Measurements from ENCODE around the gene CCND3. TPM values are rescaled to one million over a fixed set of nuclear protein-coding genes. Genes with fewer than 3 reads are reported as not detected.

CCND3 gene
- total RNA-seq, 1 experiment from 2014 or later, result 26.9 TPM

DNA sequence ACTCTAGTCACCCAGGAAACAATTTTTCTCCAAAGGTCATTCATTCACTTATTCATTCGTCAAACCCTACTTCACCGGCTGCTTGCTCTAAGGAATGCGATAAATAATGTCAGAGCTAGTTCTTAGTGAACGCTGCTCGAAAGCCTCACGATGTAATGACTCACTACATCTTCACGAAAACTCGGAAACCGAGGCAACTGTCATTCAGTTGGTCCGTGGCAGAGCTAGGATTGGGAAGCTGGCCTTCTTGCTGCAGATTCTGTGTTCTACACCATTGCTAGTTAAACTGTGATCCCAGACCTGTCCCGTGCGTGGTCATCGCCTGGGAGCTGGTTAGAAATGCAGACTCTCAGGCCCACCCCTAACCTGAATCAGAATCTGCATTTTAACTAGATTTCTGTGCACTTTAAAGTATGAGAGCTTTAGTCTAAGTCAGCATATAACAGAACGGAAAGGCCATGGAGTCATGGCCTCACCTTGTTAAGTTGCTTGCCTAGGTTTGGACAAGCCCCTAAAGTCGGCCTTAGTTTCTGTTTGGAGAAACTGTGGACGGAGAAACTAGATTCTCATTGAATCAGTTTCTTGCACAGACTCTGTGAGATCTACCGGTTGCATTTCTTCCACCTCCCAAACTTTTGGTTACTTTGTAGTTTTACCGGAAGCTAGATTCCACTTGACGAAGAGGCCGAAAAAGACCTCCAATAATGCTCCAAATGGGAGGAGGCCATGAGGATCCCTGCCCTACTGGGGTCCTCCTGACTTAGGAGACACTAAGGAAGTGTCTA lies 651 bp upstream of the CCND3 start:
- Mint-ChIP-seq H3K4me3 (ENCODE audit: unreplicated experiment) (peak overlapping the region; percentile 80), H3K27me3 (ENCODE audit: insufficient read depth, unreplicated experiment) (no peaks in the 10 kb centered on the region), H3K9me3 (ENCODE audit: unreplicated experiment) (no peaks in the 10 kb centered on the region), H3K4me1 (ENCODE audit: low read depth, unreplicated experiment) (peaks cover 17% of the 10 kb centered on the region), H3K27ac (ENCODE audit: unreplicated experiment) (peak overlapping the region; percentile 24), H3K36me3 (ENCODE audit: insufficient read depth, unreplicated experiment) (peaks cover 11% of the 10 kb centered on the region)
- TF ChIP-seq, protein P1, sequence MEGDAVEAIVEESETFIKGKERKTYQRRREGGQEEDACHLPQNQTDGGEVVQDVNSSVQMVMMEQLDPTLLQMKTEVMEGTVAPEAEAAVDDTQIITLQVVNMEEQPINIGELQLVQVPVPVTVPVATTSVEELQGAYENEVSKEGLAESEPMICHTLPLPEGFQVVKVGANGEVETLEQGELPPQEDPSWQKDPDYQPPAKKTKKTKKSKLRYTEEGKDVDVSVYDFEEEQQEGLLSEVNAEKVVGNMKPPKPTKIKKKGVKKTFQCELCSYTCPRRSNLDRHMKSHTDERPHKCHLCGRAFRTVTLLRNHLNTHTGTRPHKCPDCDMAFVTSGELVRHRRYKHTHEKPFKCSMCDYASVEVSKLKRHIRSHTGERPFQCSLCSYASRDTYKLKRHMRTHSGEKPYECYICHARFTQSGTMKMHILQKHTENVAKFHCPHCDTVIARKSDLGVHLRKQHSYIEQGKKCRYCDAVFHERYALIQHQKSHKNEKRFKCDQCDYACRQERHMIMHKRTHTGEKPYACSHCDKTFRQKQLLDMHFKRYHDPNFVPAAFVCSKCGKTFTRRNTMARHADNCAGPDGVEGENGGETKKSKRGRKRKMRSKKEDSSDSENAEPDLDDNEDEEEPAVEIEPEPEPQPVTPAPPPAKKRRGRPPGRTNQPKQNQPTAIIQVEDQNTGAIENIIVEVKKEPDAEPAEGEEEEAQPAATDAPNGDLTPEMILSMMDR (IDR thresholded peaks at IDR 0.05; ENCODE audit: insufficient read depth in 1 of 2, low read depth in 1 of 2, low read length in 1 of 2, severe bottlenecking in 1 of 2, unreplicated experiment in 1 of 2), result no peak
- no peak for DNase-seq
- Histone ChIP-seq H3K9me3 (no peaks in the 10 kb centered on the region), H3K36me3 (ENCODE audit: control insufficient read depth, insufficient read depth, low read length) (no peaks in the 10 kb centered on the region; the same call in 1 of the 2 replicates), H3K4me1 (peaks cover 17% of the 10 kb centered on the region), H3K27me3 (replicated peaks; ENCODE audit: control insufficient read depth, insufficient read depth, low read length) (no peaks in the 10 kb centered on the region), H3K4me3 (ENCODE audit: low read depth, low read length) (peak overlapping the region; percentile 94)
- BruUV-seq (replicated peaks), result TSS peak; percentile 84
- intact Hi-C loops (cut with micrococcal nuclease; ENCODE audit: unreplicated experiment), result no loop called here
- ChIA-PET POLR2A (interaction anchor here (0.7 to 1.6 kb wide), 2 partner anchors 21 to 25 kb away, joined by 3 to 8 read pairs; partner anchors contain the start of genes BYSL and MED20), CTCF (interaction anchor here (0.5 to 4.0 kb wide), 6 partner anchors 21 to 141 kb away, joined by 3 to 18 read pairs (median 6); partner anchors contain the start of gene MED20)

DNA sequence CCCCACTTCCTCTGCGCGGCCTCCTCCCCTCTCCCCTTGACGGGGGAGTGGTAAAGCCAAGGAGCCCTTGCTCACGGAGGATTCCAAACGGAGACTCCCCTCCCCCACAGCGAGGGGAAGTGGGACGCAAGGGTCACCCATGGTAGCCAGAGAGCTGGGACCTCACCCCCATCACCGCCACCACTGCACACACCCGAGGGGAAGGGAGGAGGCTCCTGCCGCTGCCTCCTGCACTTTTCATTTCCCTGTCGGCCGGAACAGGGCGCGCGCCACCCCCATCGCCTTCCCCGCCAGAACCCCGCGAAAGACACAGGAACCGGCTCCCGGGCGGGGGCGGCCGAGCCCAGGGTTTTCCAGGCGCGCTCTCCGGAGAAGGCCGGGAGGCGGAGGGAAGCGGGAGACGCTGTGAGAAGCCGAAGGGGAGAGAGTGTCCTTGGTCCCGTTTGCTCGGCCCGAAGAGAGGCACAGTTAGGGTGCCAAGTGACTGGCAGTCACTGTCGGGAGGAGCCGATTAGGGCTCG lies 789 bp downstream of the CCND3 start:
- no TSS peak for BruUV-seq (replicated peaks)
- Mint-ChIP-seq H3K27ac (ENCODE audit: unreplicated experiment) (peak overlapping the region; percentile 86), H3K27me3 (ENCODE audit: insufficient read depth, unreplicated experiment) (no peaks in the 10 kb centered on the region), H3K4me3 (ENCODE audit: unreplicated experiment) (peak overlapping the region; percentile 80), H3K9me3 (ENCODE audit: unreplicated experiment) (no peaks in the 10 kb centered on the region), H3K36me3 (ENCODE audit: insufficient read depth, unreplicated experiment) (peaks cover 21% of the 10 kb centered on the region), H3K4me1 (ENCODE audit: low read depth, unreplicated experiment) (peaks cover 17% of the 10 kb centered on the region)
- intact Hi-C loops (cut with micrococcal nuclease; ENCODE audit: unreplicated experiment), result loop anchor here (1.0 to 2.0 kb wide), 4 partner anchors 20 to 103 kb away; partner anchors contain the start of genes BYSL and MED20
- peaks cover 22% of the 10 kb centered on the region for H3K4me1 ChIP-seq
- no peaks in the 10 kb centered on the region for H3K27me3 ChIP-seq (replicated peaks; ENCODE audit: control insufficient read depth, insufficient read depth, low read length)
- no peaks in the 10 kb centered on the region for H3K9me3 ChIP-seq
- H3K4me3 ChIP-seq (ENCODE audit: low read depth, low read length), result peak overlapping the region; percentile 94
- peaks cover 3% of the 10 kb centered on the region for H3K36me3 ChIP-seq (ENCODE audit: control insufficient read depth, insufficient read depth, low read length)
- CTCF ChIA-PET, result interaction anchor here (0.6 to 4.0 kb wide), 2 partner anchors 36 to 103 kb away, joined by 10 to 18 read pairs; no protein-coding TSS in a partner anchor
- TF ChIP-seq, protein P1 (IDR thresholded peaks at IDR 0.05; ENCODE audit: insufficient read depth in 1 of 2, low read depth in 1 of 2, low read length in 1 of 2, severe bottlenecking in 1 of 2, unreplicated experiment in 1 of 2), result no peak
- peak in 1 of 2 experiments; percentile 46 for DNase-seq
- POLR2A ChIA-PET, result interaction anchor here (1.6 kb wide), 1 partner anchor 20 kb away, joined by 8 read pairs; the partner anchor contains the start of genes BYSL and MED20
